Chondrocyte (in vitro differentiated cells): ENCODE data around the gene INPP5D. TPM values are rescaled to one million over a fixed set of nuclear protein-coding genes. Genes with fewer than 3 reads are reported as not detected.
"Not testable (repeated sequence)": the region's sequence is repeated elsewhere in the genome, so short reads cannot be mapped to it uniquely, and the experiment has no call there.

Source experiments
- DNase-seq: peaks from one replicate; pipeline ENCODE4 v3.0.0; 2021; ENCODE audit warnings: mixed read lengths, low spot score
- H3K27ac Mint-ChIP-seq: one replicate; pipeline ENCODE4 v1.8.0; 2021; ENCODE audit warnings: mild to moderate bottlenecking, moderate library complexity, mixed read lengths; ENCODE audit not compliant: unreplicated experiment
- H3K27me3 Mint-ChIP-seq: 2 replicates; pipeline ENCODE4 v1.8.0; 2021; ENCODE audit warnings: low read depth, mixed read lengths
- H3K36me3 Mint-ChIP-seq: 2 replicates; pipeline ENCODE4 v1.8.0; 2021; ENCODE audit warnings: low read depth, mixed read lengths
- H3K4me1 Mint-ChIP-seq: 2 replicates; pipeline ENCODE4 v1.8.0; 2021; ENCODE audit warnings: low read depth, mild to moderate bottlenecking, mixed read lengths
- H3K4me3 Mint-ChIP-seq: one replicate; pipeline ENCODE4 v1.8.0; 2021; ENCODE audit warnings: mild to moderate bottlenecking, moderate library complexity, mixed read lengths; ENCODE audit not compliant: unreplicated experiment
- H3K9me3 Mint-ChIP-seq: 2 replicates; pipeline ENCODE4 v1.8.0; 2021; ENCODE audit warnings: low read depth, mixed read lengths
- CTCF ChIP-seq: fragments of 200-600 bp; sonication (generic); IDR thresholded peaks from 2 replicates; pipeline ENCODE4 v1.5.0; 2021; ENCODE audit warnings: antibody characterized with exemption, mild to moderate bottlenecking, moderate library complexity
- total RNA-seq: library from RNA; stranded (reverse); gene quantifications from 3 replicates; pipeline ENCODE4 v1.2.1, GENCODE V29; 2021

Gene INPP5D
- total RNA-seq, 1 donor from 2014 or later, result 0.20 TPM

GRCh38 chr2:233195027-233195426 is 134.9 kb downstream of the INPP5D start:
- H3K4me3 Mint-ChIP-seq, result no peak overlapping the region
- no peaks in the 10 kb centered on the region for H3K4me1 Mint-ChIP-seq
- no peaks in the 10 kb centered on the region for H3K36me3 Mint-ChIP-seq
- H3K9me3 Mint-ChIP-seq, result no peaks in the 10 kb centered on the region
- no peak for TF ChIP-seq CTCF
- no peak overlapping the region for H3K27ac Mint-ChIP-seq
- no peak for DNase-seq
- H3K27me3 Mint-ChIP-seq, result peaks cover 2% of the 10 kb centered on the region

- no peaks in the 10 kb centered on the region for H3K9me3 Mint-ChIP-seq
- no peak overlapping the region for H3K27ac Mint-ChIP-seq
- peak; percentile 57 for DNase-seq
- no peaks in the 10 kb centered on the region for H3K4me1 Mint-ChIP-seq
- no peak for TF ChIP-seq CTCF
- H3K4me3 Mint-ChIP-seq, result no peak overlapping the region
- peaks cover 5% of the 10 kb centered on the region for H3K27me3 Mint-ChIP-seq
- no peaks in the 10 kb centered on the region for H3K36me3 Mint-ChIP-seq
Measured at GRCh38 chr2:233197022-233197421, 136.9 kb downstream of the INPP5D start.

- Mint-ChIP-seq H3K27me3 (peaks cover 5% of the 10 kb centered on the region), H3K27ac (no peak overlapping the region), H3K4me1 (no peaks in the 10 kb centered on the region), H3K36me3 (peaks cover 3% of the 10 kb centered on the region), H3K4me3 (no peak overlapping the region), H3K9me3 (peaks cover 5% of the 10 kb centered on the region)
- peak; percentile 90 for DNase-seq
- no peak for TF ChIP-seq CTCF
Measured at GRCh38 chr2:233198026-233198425, 137.9 kb downstream of the INPP5D start.

GRCh38 chr2:233199870-233200269 is 139.7 kb downstream of the INPP5D start:
- no peak overlapping the region for H3K27ac Mint-ChIP-seq
- H3K9me3 Mint-ChIP-seq, result peaks cover 10% of the 10 kb centered on the region
- DNase-seq, result no peak
- H3K36me3 Mint-ChIP-seq, result peaks cover 5% of the 10 kb centered on the region
- H3K4me1 Mint-ChIP-seq, result no peaks in the 10 kb centered on the region
- TF ChIP-seq CTCF, result no peak
- peaks cover 5% of the 10 kb centered on the region for H3K27me3 Mint-ChIP-seq
- no peak overlapping the region for H3K4me3 Mint-ChIP-seq

GRCh38 chr2:233200790-233201189 is 140.6 kb downstream of the INPP5D start:
- not testable (repeated sequence) for H3K4me3 Mint-ChIP-seq, H3K27ac Mint-ChIP-seq, H3K36me3 Mint-ChIP-seq, H3K27me3 Mint-ChIP-seq, DNase-seq, H3K4me1 Mint-ChIP-seq, H3K9me3 Mint-ChIP-seq

GRCh38 chr2:233201258-233202013 is 141.3 kb downstream of the INPP5D start:
- H3K4me1 Mint-ChIP-seq, result no peaks in the 10 kb centered on the region
- H3K27me3 Mint-ChIP-seq, result peaks cover 5% of the 10 kb centered on the region
- H3K9me3 Mint-ChIP-seq, result peaks cover 10% of the 10 kb centered on the region
- no peak overlapping the region for H3K4me3 Mint-ChIP-seq
- H3K36me3 Mint-ChIP-seq, result peaks cover 5% of the 10 kb centered on the region
- no peak overlapping the region for H3K27ac Mint-ChIP-seq
- no peak for TF ChIP-seq CTCF
- DNase-seq, result no peak
